CD4-positive, alpha-beta T cell treated with Interleukin-15 for 4 hours (primary cell): ENCODE data around the gene CFAP298.
A peak's percentile ranks its signal among the peaks of the same experiment; 100 is the strongest.
"Not testable (repeated sequence)": the region's sequence is repeated elsewhere in the genome, so short reads cannot be mapped to it uniquely, and the experiment has no call there.

Experiments used
- DNase-seq: peaks from one replicate; pipeline ENCODE4 v3.0.0-alpha.2; 2020; ENCODE audit warnings: low spot score

The CFAP298 gene

GRCh38 chr21:32612075-32612998 lies at the start of gene CFAP298:
Gene CFAP298, minus strand, starts transcription at chr21:32612377. Its CDS starts 134 bp downstream, at chr21:32612243.
- DNase-seq = peak; percentile 90

- DNase-seq = not testable (repeated sequence)
These were observed 49.0 kb upstream of the CFAP298 start for GRCh38 chr21:32661026-32661782.

DNA sequence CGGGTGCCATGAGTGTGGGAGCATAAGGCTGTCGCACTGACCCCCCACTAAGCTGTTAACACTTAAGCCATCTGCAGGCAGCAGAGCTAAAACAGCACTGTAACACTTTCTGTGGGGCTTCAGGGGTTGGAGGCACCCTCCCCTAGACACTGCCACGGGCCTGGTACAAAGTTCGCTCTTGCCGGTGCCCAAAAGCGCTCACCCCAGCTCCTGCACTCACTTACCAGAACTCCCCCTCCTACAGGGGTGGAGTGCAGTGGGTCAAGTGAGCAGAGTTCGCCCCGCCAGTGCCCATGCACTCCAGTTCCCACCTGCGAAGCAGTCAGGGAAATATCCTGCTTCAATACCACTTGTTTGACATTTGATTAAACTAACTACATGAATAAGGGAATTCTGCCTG lies 46.3 kb upstream of the CFAP298 start:
- no peak for DNase-seq

GRCh38 chr21:32653326-32653901 lies 41.2 kb upstream of the CFAP298 start:
- DNase-seq = peak; percentile 29

- DNase-seq = no peak
These were observed 36.0 kb upstream of the CFAP298 start for GRCh38 chr21:32648165-32648564.

- no peak for DNase-seq
These were observed 33.3 kb upstream of the CFAP298 start for GRCh38 chr21:32645261-32646182.

GRCh38 chr21:32641710-32642698 lies 29.8 kb upstream of the CFAP298 start:
- no peak for DNase-seq

DNA sequence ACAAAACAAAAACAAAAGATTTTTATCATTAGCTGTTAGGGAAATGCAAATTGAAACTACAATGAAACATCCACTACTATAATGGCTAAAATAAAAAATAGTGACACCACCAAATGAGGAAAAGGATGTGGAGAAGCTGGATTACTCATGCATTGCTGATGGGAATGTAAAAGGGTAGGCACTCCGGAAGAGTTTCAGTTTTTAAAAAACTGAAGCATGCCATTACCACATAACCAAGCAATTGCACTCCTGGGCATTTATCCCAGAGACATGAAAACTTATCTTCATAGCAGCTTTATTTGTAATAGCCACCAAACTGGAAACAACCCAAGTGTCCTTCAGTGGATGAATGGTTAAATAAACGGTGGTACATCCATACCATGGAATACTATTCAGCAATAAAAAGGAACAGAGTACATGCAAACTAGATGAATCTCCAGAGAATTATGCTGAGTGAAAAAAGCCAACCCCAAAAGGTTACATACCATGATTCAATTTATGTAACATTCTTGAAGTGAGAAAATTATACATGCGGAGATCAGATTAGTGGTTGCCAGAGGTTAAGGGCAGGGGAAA lies 14.5 kb upstream of the CFAP298 start:
- no peak for DNase-seq

DNA sequence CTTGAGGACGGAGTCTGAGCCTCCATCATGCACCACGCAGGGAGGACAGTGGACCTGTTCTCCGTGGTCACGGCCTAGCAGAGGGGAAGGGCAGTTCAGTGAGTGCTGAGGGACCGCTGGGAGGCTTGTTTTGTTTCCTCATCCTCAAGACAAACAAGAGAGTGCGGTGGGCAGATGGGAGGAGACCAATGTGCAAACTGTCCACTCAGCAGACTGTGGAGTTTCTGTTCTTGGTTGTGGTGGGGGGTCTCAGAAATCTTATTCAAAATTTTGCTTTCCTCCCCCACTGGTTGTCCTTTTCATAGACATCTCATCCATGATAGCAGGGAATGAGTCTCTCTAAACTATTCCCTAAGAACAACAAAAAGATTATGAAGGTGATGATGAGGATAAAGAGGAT lies 6.0 kb upstream of the CFAP298 start:
- DNase-seq = not testable (repeated sequence)

DNA sequence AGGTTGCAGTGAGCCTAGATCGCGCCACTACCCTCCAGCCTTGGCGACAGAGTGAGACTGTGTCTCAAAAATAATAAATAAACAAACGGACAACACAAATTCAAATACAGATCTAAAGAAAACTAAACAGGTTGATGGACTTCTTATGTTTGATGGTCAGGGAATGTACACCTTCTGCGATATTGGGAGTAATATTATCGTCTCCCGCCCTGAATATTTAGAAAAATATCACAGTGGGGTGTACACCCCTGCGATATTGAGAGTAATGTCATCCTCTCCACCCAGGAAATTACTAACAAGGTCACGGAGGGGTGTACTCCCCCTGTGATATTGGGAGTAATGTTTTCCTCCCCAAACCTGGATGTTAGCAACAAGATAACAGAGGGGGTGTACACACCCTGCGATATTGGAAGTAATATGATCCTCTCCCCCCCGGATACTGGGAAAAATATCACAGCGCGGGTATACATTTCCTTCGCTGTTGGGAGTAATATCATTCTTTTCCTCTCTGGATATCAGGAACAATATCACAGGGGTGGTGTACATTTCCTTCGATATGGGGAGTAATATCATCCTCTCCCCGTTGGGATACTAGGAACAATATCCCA lies 1.4 kb upstream of the CFAP298 start:
- DNase-seq = no peak

- no peak for DNase-seq
These were observed 791 bp upstream of the CFAP298 start for GRCh38 chr21:32612999-32613337.

GRCh38 chr21:32611471-32611997 lies 643 bp downstream of the CFAP298 start:
- DNase-seq = peak; percentile 24

DNA sequence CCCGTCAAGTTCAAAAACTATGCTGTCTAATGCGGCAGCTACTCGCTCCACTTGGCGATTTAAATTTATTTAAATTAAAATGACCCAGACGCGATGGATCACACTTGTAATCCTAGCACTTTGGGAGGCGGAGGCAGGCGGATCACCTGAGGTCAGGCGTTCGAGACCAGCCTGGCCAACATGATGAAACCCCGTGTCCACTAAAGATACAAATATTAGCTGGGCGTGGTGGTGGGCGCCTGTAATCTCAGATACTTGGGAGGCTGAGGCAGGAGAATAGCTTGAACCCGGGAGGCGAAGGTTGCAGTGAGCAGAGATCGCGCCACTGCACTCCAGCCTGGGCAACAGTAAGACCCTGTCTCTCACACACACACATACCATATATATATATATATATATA lies 1.2 kb downstream of the CFAP298 start:
- DNase-seq = not testable (repeated sequence)

GRCh38 chr21:32608851-32609250 lies 3.3 kb downstream of the CFAP298 start:
- DNase-seq = no peak

- no peak for DNase-seq
These were observed 6.7 kb downstream of the CFAP298 start for GRCh38 chr21:32605469-32605868.

GRCh38 chr21:32604464-32604863 lies 7.7 kb downstream of the CFAP298 start:
- DNase-seq = no peak

- DNase-seq = no peak
These were observed 9.0 kb downstream of the CFAP298 start for GRCh38 chr21:32603131-32603530.

GRCh38 chr21:32602099-32602498 lies 10.1 kb downstream of the CFAP298 start:
- no peak for DNase-seq

GRCh38 chr21:32599526-32599925 lies 12.7 kb downstream of the CFAP298 start:
- no peak for DNase-seq
